HG03575 (cell line): ENCODE results near the gene GDF3.
"Not testable (repeated sequence)": the region's sequence is repeated elsewhere in the genome, so short reads cannot be mapped to it uniquely, and the experiment has no call there.

ENCODE experiments used
- ATAC-seq: cut with Tn5 transposase; IDR thresholded peaks from one replicate; pipeline ENCODE4 v1.9.1; 2021; ENCODE audit not compliant: unreplicated experiment, insufficient number of reproducible peaks, low FRiP score; ENCODE audit errors: extremely low read depth

GDF3 gene

GRCh38 chr12:7695566-7696197, at the start of gene GDF3:
Gene GDF3, minus strand, starts transcription at chr12:7695775. Its CDS starts 47 bp downstream, at chr12:7695728.
- ATAC-seq = no peak

- ATAC-seq = no peak
Observed at GRCh38 chr12:7732993-7733392, 37.4 kb upstream of the GDF3 start.

GRCh38 chr12:7731486-7731885, 35.9 kb upstream of the GDF3 start:
- no peak for ATAC-seq

GRCh38 chr12:7730984-7731383, 35.4 kb upstream of the GDF3 start:
- ATAC-seq = not testable (repeated sequence)

- ATAC-seq = no peak
Observed at GRCh38 chr12:7729746-7730145, 34.2 kb upstream of the GDF3 start.

- ATAC-seq = no peak
Observed at GRCh38 chr12:7723926-7724325, 28.4 kb upstream of the GDF3 start.

GRCh38 chr12:7719946-7720730, 24.6 kb upstream of the GDF3 start:
- no peak for ATAC-seq

- no peak for ATAC-seq
Observed at GRCh38 chr12:7716381-7716780, 20.8 kb upstream of the GDF3 start.

- ATAC-seq = no peak
Observed at GRCh38 chr12:7712841-7713442, 17.4 kb upstream of the GDF3 start.

GRCh38 chr12:7711133-7711532, 15.6 kb upstream of the GDF3 start, which contains the start of gene DPPA3:
Gene DPPA3, plus strand, starts transcription at chr12:7711433. Its CDS starts 138 bp downstream, at chr12:7711571.
- ATAC-seq = no peak

GRCh38 chr12:7709969-7710675, 14.5 kb upstream of the GDF3 start:
- ATAC-seq = no peak

- no peak for ATAC-seq
Observed at GRCh38 chr12:7705846-7706245, 10.3 kb upstream of the GDF3 start.

- no peak for ATAC-seq
Observed at GRCh38 chr12:7695237-7695560, 376 bp downstream of the GDF3 start.

- ATAC-seq = no peak
Observed at GRCh38 chr12:7694556-7695236, 879 bp downstream of the GDF3 start.

- no peak for ATAC-seq
Observed at GRCh38 chr12:7693793-7694192, 1.8 kb downstream of the GDF3 start.

- ATAC-seq = no peak
Observed at GRCh38 chr12:7681535-7681934, 14.0 kb downstream of the GDF3 start.

- ATAC-seq = no peak
Observed at GRCh38 chr12:7679251-7680045, 16.1 kb downstream of the GDF3 start.

- ATAC-seq = no peak
Observed at GRCh38 chr12:7678744-7679143, 16.8 kb downstream of the GDF3 start.
